PC-3 (cell line): ENCODE results near the gene KIAA1217. TPM values are rescaled to one million over a fixed set of nuclear protein-coding genes. Genes with fewer than 3 reads are reported as not detected.

ENCODE experiments used
- ATAC-seq: fragments of 200-7000 bp; cut with Tn5 transposase; 2 replicates; pipeline ENCODE4 v1.9.1; 2020; ENCODE audit warnings: mild to moderate bottlenecking, moderate library complexity
- BruUV-seq: library from RNA; stranded (reverse); fragments of 400-500 nt; replicated peaks from 2 replicates; lab custom pipeline; 2021; lab: Mats Ljungman, UMichigan
- CTCF ChIA-PET: fragments of 300-600 bp; sonication (Branson Sonifier 250); formaldehyde crosslinking; loops from one replicate; lab custom pipeline; 2022; ENCODE audit warnings: antibody characterized with exemption; lab: Charles Lee
- POLR2A ChIA-PET: fragments of 300-600 bp; sonication (Branson Sonifier 250); formaldehyde crosslinking; loops from one replicate; lab custom pipeline; 2022; ENCODE audit warnings: antibody characterized with exemption; ENCODE audit not compliant: unreplicated experiment; lab: Charles Lee
- DNase-seq: peaks from one replicate; pipeline ENCODE4 v3.0.0-alpha.2; 2015
- H2AFZ ChIP-seq: fragments of 300-600 bp; sonication (generic); 2 replicates; pipeline ENCODE4 v1.6.0; 2016; ENCODE audit warnings: antibody characterized with exemption, low read length
- H3F3A ChIP-seq: fragments of 300-600 bp; sonication (generic); one replicate; pipeline ENCODE4 v1.6.0; 2017; ENCODE audit warnings: antibody characterized with exemption, low read length, control low read depth, mild to moderate bottlenecking; ENCODE audit not compliant: unreplicated experiment
- H3K27ac ChIP-seq: fragments of 300-600 bp; sonication (generic); 2 replicates; pipeline ENCODE4 v1.5.1; 2016; ENCODE audit warnings: mild to moderate bottlenecking, low read length
- H3K27me3 ChIP-seq: fragments of 300-600 bp; sonication (generic); 2 replicates; pipeline ENCODE4 v1.6.1; 2016; ENCODE audit warnings: low read length, mixed read lengths
- H3K36me3 ChIP-seq: fragments of 300-600 bp; sonication (generic); 2 replicates; pipeline ENCODE4 v1.6.1; 2016; ENCODE audit warnings: low read depth, mixed run types, low read length, mixed read lengths
- H3K4me1 ChIP-seq: fragments of 300-600 bp; sonication (generic); 2 replicates; pipeline ENCODE4 v1.5.1; 2016; ENCODE audit warnings: low read length; ENCODE audit not compliant: insufficient read depth
- H3K4me2 ChIP-seq: fragments of 300-600 bp; sonication (generic); 2 replicates; pipeline ENCODE4 v1.6.0; 2016; ENCODE audit warnings: low read length
- H3K4me3 ChIP-seq: fragments of 300-600 bp; sonication (generic); 2 replicates; pipeline ENCODE4 v1.5.1; 2016; ENCODE audit warnings: mild to moderate bottlenecking, low read length, mixed read lengths
- H3K79me2 ChIP-seq: fragments of 300-600 bp; sonication (generic); 2 replicates; pipeline ENCODE4 v1.6.1; 2017; ENCODE audit warnings: low read length, mixed read lengths
- H3K9ac ChIP-seq: fragments of 300-600 bp; sonication (generic); 2 replicates; pipeline ENCODE4 v1.6.0; 2016; ENCODE audit warnings: mild to moderate bottlenecking, low read length
- H3K9me2 ChIP-seq: fragments of 300-600 bp; sonication (generic); replicated peaks from 2 replicates; pipeline ENCODE4 v1.6.1; 2016; ENCODE audit warnings: mixed run types, low read length, mixed read lengths
- H3K9me3 ChIP-seq: fragments of 300-600 bp; sonication (generic); 2 replicates; pipeline ENCODE4 v1.6.1; 2016; ENCODE audit warnings: low read length, mixed read lengths
- H4K20me1 ChIP-seq: fragments of 300-600 bp; sonication (generic); 2 replicates; pipeline ENCODE4 v1.6.1; 2016; ENCODE audit warnings: low read length, mixed read lengths
- EZH2 ChIP-seq: fragments of 300-600 bp; sonication (generic); IDR thresholded peaks from one replicate; pipeline ENCODE4 v1.6.1; 2017; ENCODE audit warnings: antibody characterized with exemption, mild to moderate bottlenecking, low read length; ENCODE audit not compliant: unreplicated experiment
- EZH2phosphoT487 ChIP-seq: fragments of 300-600 bp; sonication (generic); IDR thresholded peaks from 2 replicates; pipeline ENCODE4 v1.6.1; 2018; ENCODE audit warnings: mild to moderate bottlenecking, antibody characterized with exemption, low read length, borderline replicate concordance
- intact Hi-C: fragments of 100-400 bp; cut with micrococcal nuclease; formaldehyde crosslinking; loops from 2 replicates; pipeline ENCODE4 v1.9.0; 2023
- total RNA-seq: library from RNA; depleted of rRNA; stranded (reverse); fragments of >200 nt; gene quantifications from 2 replicates; pipeline ENCODE4 v1.2.3, GENCODE V29; 2014
- TF ChIP-seq, protein P1 (sequence below): fragments of 300-600 bp; sonication (generic); conservative IDR thresholded peaks from 2 replicates; pipeline ENCODE4 v1.5.1; 2017; ENCODE audit warnings: antibody characterized with exemption, low read depth, mild to moderate bottlenecking, low read length

Gene KIAA1217
- total RNA-seq, 1 experiment from 2014 or later, result 16.0 TPM

DNA sequence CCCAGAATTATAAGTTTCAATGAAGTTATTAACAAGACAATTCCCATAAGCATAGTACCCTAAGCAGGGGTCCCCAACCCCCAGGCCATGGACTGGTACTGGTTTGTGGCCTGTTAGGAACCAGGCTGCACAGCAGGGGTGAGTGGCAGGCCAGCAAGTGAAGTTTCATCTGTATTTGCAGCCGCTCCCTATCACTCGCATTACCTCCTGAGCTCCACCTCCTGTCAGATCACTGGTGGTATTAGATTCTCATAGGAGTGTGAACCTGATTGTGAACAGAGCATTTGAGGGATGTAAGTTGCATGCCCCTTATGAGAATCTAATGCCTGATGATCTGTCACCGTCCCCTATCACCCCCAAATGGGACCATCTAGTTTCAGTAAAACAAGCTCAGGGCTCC, 36.0 kb upstream of the KIAA1217 start:
- Histone ChIP-seq H3K9me3 (no peaks in the 10 kb centered on the region), H3K36me3 (no peaks in the 10 kb centered on the region), H3K4me2 (no peak overlapping the region), H3F3A (no peaks in the 10 kb centered on the region), H3K4me1 (peaks cover 8% of the 10 kb centered on the region; the same call in 1 of the 2 replicates), H2AFZ (no peak overlapping the region), H3K79me2 (no peaks in the 10 kb centered on the region), H3K27me3 (no peaks in the 10 kb centered on the region), H3K9me2 (no peaks in the 10 kb centered on the region), H3K9ac (no peak overlapping the region), H4K20me1 (no peaks in the 10 kb centered on the region), H3K27ac (no peak overlapping the region), H3K4me3 (no peak overlapping the region)
- TF ChIP-seq EZH2phosphoT487 (no peak), EZH2 (no peak)
- TF ChIP-seq, protein P1, sequence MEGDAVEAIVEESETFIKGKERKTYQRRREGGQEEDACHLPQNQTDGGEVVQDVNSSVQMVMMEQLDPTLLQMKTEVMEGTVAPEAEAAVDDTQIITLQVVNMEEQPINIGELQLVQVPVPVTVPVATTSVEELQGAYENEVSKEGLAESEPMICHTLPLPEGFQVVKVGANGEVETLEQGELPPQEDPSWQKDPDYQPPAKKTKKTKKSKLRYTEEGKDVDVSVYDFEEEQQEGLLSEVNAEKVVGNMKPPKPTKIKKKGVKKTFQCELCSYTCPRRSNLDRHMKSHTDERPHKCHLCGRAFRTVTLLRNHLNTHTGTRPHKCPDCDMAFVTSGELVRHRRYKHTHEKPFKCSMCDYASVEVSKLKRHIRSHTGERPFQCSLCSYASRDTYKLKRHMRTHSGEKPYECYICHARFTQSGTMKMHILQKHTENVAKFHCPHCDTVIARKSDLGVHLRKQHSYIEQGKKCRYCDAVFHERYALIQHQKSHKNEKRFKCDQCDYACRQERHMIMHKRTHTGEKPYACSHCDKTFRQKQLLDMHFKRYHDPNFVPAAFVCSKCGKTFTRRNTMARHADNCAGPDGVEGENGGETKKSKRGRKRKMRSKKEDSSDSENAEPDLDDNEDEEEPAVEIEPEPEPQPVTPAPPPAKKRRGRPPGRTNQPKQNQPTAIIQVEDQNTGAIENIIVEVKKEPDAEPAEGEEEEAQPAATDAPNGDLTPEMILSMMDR, result no peak
- ChIA-PET POLR2A (no interaction called here), CTCF (no interaction called here)
- intact Hi-C loops, result no loop called here
- DNase-seq, result no peak
- BruUV-seq, result no TSS peak
- no peak for ATAC-seq

DNA sequence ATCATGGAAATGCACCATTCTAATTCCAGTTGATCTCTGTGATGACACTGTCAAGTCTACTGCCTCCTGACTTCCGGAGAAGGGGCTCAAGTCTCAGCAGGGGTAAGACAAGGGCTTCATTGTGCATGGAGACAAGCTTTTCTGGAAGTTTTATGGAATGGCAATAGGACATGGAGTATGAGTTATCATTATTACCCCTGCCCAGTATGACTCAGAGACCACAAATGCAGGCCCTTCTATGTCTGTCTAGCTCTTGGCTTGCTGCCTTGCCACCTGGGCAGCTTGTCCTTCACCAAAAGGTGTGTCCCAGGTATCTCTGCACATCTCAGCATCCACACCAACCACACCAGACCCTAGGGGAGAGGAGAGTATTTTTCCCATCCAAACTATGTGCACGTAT, 34.9 kb upstream of the KIAA1217 start:
- H4K20me1 ChIP-seq, result no peaks in the 10 kb centered on the region
- no peak overlapping the region for H3K4me2 ChIP-seq
- no peaks in the 10 kb centered on the region for H3K79me2 ChIP-seq
- intact Hi-C loops, result no loop called here
- no peaks in the 10 kb centered on the region for H3F3A ChIP-seq
- H3K4me3 ChIP-seq, result no peak overlapping the region
- ChIA-PET POLR2A (no interaction called here), CTCF (no interaction called here)
- peaks cover 8% of the 10 kb centered on the region; the same call in 1 of the 2 replicates for H3K4me1 ChIP-seq
- DNase-seq, result peak; percentile 79
- no TSS peak for BruUV-seq
- no peaks in the 10 kb centered on the region for H3K36me3 ChIP-seq
- no peaks in the 10 kb centered on the region for H3K9me3 ChIP-seq
- TF ChIP-seq, protein P1, result no peak
- no peak for TF ChIP-seq EZH2phosphoT487
- TF ChIP-seq EZH2, result no peak
- H3K27ac ChIP-seq, result no peak overlapping the region
- no peaks in the 10 kb centered on the region for H3K9me2 ChIP-seq
- H3K9ac ChIP-seq, result no peak overlapping the region
- H2AFZ ChIP-seq, result no peak overlapping the region
- no peaks in the 10 kb centered on the region for H3K27me3 ChIP-seq
- ATAC-seq, result peak; percentile 49

DNA sequence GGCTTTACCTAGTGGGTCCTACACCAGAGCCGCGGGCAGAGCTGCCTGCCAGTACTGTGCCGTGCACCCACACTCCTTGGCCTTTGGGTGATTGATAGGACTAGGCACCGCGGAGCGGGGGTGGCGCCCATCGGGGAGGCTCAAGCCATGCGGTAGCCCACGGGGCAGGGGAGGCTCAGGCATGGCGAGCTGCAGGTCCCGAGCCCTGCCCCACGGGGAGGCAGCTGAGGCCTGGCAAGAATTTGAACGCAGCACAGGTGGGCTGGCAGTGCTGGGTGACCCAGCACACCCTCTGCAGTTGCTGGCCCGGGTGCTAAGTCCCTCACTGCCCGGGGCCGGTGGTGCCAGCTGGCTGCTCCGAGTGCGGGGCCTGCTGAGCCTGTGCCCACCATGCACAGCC, 32.3 kb upstream of the KIAA1217 start:
- no peak for ATAC-seq
- CTCF ChIA-PET, result no interaction called here
- DNase-seq, result no peak
- TF ChIP-seq, protein P1, result no peak
- no peak for TF ChIP-seq EZH2phosphoT487
- no peak for TF ChIP-seq EZH2
- no TSS peak for BruUV-seq
- no peaks in the 10 kb centered on the region for H3K9me3 ChIP-seq
- intact Hi-C loops, result no loop called here
- H3K9me2 ChIP-seq, result no peaks in the 10 kb centered on the region
- peaks cover 8% of the 10 kb centered on the region; the same call in 1 of the 2 replicates for H3K4me1 ChIP-seq
- no peaks in the 10 kb centered on the region for H3K27me3 ChIP-seq
- H3K79me2 ChIP-seq, result no peaks in the 10 kb centered on the region
- no peaks in the 10 kb centered on the region for H4K20me1 ChIP-seq
- POLR2A ChIA-PET, result no interaction called here
- H3K9ac ChIP-seq, result no peak overlapping the region
- H3K4me3 ChIP-seq, result no peak overlapping the region
- H2AFZ ChIP-seq, result no peak overlapping the region
- no peak overlapping the region for H3K4me2 ChIP-seq
- no peak overlapping the region for H3K27ac ChIP-seq
- H3K36me3 ChIP-seq, result no peaks in the 10 kb centered on the region
- no peaks in the 10 kb centered on the region for H3F3A ChIP-seq
